ENCODE results near the gene HSPA4L.

DNA sequence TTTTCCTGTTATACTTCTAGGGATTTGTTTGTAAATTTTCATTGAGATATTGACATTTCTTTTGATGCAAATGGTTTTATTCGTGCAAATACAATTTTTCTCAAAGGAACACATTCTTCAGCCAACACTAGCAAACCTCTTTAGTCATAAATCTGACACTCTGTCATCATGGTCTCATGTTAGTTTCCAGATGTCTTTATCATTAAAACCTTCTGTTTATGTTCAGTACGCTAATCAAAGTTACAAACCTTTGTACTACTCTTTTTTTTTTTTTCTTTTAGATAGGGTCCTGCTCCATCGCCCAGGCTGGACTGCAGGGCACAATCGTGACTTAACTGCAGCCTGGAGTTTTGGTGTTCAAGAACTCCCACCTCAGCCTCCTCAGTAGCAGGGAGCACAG lies 44.8 kb upstream of the HSPA4L start:
- TF ChIP-seq, protein P1, sequence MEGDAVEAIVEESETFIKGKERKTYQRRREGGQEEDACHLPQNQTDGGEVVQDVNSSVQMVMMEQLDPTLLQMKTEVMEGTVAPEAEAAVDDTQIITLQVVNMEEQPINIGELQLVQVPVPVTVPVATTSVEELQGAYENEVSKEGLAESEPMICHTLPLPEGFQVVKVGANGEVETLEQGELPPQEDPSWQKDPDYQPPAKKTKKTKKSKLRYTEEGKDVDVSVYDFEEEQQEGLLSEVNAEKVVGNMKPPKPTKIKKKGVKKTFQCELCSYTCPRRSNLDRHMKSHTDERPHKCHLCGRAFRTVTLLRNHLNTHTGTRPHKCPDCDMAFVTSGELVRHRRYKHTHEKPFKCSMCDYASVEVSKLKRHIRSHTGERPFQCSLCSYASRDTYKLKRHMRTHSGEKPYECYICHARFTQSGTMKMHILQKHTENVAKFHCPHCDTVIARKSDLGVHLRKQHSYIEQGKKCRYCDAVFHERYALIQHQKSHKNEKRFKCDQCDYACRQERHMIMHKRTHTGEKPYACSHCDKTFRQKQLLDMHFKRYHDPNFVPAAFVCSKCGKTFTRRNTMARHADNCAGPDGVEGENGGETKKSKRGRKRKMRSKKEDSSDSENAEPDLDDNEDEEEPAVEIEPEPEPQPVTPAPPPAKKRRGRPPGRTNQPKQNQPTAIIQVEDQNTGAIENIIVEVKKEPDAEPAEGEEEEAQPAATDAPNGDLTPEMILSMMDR (IDR thresholded peaks at IDR 0.05): no peak
- no peak for TF ChIP-seq POLR2A (IDR thresholded peaks at IDR 0.05)

All from right lobe of liver (tissue), 4 donors.